ENCODE results near the gene TMEM18.

Gene TMEM18

DNA sequence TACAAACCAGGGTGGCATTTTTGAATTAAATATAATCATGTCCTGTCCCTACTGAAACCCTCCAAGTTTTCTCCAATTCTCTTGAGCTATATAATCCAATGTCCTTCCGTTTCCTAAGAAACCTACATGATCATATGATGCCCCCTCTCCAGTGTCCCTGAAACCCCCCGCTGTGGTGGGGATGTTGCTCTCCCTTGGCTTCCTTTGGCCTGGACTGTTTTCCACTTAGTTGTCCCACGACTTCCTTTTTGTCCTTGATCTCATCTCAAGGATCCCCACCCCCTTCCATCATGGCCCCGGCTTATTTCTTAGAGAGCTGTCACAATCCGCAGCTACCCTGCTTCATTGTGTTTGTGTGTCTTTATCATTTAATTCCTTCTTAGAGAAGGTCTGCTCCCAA is 43.8 kb downstream of the TMEM18 start:
- DNase-seq: no peak

DNA sequence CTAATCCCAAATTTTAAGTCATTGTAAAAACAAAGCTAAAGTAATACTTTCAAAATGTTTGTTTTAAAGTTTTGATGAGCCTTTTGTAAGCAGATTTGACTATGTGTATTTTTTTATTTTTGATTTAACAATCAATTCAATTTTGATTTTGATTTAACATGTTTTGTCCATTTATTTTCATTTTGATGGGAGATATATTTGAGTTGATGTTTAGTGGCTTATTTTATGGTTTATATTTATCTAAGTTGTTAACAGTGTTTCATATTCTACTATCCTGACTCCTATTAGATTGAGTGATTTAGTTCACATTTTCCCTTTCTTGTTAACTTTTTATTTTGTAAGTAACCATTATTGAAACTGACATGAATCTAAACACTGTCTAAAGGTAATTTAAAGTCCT is 44.7 kb downstream of the TMEM18 start:
- no peak for DNase-seq

DNA sequence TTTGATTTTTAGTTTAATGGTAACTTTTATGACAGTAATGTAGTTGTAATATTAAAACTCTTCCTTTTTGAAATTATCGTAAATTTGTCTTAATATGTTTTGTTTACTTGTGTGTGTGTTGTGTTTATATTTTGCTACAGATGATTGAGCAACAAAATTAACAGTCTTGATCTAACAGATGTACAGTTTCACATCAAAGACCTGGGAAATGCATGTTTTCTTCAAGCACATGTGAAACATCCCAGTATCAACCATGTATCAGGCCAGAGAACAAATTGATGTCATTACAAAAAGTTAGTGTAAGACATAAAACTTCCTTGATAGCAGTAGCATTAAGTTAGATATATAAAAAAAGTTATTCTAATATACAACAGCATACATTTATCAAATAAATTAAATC is 45.5 kb downstream of the TMEM18 start:
- DNase-seq: no peak

DNA sequence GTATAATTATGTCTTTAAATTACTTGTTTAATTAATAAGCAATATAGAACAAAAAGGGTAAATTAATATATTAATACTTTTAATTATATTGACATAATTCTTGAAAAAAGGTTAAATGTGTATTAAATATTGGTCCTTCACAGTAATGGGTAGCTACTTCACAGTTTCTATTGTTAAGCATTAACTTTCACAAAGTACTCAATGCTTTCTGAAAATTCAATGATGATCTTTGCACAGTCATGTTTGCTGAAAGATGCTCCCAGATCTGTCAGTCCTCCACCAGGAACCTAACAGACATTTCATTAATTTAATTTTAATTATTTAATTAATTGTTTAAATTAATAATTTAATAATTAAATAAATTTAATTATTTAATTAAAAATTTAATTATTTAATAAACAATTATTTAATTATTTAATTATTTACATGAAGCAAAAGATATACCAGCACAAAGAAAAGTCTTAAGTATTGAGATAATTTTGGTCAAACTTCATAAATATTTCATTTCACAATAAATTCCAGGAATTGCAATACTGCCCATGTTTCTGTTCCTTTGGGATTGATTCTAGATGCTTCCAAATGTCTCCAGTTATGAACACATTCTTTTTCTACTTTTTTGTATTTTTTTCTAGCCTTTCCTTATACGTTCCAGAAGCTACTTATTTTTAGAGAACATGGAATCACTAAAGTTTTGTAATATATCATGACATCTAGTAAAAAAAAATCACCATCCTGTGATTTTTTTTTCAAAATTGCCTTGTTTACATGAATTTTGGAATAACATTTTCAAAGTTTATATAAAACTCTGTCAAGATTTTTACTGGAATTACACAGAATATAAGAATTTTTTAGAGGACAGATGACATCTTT is 46.5 kb downstream of the TMEM18 start:
- no peak for DNase-seq

DNA sequence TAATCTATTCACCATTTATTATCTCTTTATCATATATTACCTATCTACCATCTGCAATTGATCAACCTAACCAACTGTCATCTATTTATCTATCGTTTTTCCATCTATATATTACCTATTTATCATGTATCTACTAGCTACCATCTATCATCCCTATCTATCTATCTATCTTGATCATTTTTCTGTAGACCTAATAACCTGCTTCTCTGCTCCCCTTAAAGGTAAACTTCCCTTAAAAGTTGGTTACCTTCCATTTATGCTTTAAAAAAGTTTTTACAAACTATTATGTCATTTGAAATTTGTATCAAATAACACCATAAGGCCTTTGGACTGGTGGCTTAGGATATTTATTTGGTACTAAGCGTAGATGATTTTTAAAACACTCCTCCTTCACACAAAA is 47.2 kb downstream of the TMEM18 start:
- DNase-seq: no peak

DNA sequence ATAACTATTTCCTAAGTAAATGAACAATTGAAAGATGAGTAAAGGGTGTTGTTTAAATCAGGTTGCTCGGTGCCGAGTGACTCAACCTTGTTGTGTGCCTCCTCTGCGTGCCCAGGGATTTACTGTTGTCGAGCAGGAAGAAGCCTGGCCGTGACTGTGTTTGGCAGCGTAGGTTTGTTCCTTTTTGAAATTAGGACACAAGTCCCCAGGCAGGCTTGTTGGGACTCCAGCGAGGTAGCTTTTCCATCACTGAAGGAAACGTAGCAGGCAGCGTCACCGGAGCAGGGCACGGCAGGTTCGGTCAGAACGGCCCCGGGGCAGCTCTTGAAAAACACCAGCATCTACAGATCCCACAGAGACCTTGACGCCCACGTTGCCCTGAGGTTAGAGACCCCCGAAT is 48.6 kb downstream of the TMEM18 start:
- DNase-seq: no peak

DNA sequence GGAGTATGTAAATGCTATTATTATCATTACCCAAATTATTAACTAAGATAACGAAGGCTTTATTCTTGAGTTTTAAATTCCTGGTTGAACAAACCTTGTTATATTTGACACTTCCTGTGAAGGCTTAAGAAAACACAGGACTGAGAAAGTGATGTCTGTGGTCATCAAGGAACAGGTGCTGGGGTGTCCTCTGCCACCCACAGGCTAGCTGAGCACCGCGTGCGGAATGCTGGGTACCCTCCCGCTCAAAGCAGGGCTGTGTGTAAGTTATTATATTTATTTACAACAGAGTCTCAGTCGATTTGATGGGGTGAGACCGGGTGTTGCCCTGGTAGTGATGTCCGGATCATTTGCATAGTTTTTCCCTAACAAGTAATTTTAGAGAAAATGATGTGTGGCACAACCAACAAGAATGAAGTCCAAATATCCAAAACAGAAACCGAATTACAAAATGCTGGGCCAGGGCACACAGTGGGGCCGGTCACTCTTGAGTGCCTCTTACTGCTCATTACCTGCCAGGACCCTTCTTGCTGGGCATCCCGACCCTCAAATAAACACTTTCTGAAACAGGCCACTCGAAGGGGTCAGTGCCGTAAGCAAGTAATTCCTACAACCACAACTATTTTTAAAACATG is 49.2 kb downstream of the TMEM18 start:
- DNase-seq: no peak

DNA sequence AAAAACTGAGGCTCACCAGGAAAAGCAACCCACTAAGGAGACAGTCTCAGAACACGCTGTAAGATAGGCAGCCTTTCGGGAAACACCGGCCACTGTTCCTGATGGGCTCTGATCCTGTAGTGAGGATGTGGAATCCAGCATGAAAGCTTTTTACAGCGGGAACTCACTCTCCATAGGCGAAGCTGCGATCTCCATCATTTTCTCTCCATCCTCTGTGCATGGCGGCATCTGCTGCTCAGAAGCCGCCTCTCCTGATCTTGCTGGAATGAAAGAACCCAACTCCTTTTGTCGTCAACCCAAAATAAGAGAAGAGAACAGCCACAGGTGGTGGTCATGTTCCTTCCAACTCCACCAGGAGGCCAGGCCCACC is 49.9 kb downstream of the TMEM18 start:
- no peak for DNase-seq

DNA sequence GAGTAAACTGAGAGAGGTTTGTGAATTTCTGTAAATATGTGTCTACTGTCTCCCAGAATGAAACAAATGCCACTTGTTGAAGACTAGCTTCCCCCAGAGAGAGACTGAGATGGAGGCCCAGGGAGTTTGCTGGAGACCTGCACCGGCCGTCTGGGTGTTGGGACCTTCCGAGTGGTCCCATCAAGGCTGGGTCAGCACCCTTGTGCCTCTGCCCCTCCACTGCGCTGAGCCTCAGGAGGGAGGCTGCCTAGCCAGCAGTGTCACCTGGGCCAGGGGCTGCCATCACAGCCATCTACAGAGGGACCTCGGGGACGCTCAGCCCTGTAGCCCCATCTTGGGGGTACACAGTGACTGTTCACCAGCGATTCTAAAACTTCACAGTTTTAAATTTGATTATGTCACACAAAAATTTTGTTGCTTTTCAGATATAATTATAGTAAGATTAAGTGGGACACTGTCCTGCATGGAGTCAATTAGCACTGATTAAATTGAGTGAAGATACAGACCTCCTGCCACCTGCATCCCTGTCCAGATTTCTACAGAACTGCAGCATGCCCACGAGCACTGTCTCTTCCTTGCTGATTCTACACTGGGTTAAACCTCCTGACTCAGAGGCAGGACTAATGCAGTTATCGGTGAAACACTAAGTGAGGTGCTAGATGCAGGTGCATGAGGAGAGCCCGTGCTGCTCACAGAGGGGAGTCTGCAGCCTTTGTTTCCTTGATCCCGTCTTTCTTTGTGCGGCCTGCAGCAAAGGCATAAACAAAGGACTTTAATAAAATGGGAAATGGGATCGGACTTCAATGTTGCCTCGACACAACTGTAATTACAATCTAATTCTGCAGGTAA is 50.5 kb downstream of the TMEM18 start:
- no peak for DNase-seq

DNA sequence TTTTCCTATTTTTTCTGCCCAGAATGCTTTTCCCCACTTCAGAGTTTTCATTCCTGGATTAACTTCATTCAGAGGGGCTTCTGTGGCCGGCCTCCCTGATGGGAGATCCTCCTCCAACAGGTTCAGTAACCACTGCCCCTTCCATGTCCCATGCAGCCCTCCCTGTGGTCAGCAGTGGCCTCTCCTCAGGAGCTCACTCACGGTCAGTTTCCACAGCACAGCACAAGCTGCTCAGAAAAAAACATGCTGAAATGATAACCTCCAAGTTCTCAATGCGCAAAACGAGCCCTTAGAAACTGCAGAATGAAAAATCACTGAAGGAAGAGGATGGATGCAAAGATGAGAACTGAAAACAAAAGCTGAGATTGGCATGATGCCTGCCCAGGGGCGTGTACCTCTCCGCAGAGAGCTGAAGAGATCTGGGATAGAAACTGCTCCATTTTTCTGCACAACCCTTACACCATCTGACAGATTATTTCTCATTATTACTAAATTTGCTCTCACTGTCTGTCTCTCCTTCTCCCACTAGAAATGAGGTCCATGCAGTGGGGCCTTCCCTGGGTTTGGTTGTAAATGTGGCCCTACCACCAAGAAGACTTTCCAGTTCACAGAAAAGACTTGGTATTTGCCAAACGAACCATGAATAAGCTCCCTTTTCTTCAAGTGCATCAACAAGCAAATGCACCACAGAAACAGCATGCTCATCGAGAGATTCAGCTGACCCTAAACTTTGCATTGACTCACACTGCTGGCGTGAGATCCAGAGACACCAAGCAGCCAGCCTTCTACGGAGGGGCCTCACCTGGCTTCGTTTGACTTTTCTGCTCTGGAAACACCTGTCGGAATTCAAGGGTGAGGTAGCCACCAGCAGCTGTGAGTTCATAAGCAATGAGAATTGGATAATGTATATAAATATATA is 51.5 kb downstream of the TMEM18 start:
- no peak for DNase-seq

DNA sequence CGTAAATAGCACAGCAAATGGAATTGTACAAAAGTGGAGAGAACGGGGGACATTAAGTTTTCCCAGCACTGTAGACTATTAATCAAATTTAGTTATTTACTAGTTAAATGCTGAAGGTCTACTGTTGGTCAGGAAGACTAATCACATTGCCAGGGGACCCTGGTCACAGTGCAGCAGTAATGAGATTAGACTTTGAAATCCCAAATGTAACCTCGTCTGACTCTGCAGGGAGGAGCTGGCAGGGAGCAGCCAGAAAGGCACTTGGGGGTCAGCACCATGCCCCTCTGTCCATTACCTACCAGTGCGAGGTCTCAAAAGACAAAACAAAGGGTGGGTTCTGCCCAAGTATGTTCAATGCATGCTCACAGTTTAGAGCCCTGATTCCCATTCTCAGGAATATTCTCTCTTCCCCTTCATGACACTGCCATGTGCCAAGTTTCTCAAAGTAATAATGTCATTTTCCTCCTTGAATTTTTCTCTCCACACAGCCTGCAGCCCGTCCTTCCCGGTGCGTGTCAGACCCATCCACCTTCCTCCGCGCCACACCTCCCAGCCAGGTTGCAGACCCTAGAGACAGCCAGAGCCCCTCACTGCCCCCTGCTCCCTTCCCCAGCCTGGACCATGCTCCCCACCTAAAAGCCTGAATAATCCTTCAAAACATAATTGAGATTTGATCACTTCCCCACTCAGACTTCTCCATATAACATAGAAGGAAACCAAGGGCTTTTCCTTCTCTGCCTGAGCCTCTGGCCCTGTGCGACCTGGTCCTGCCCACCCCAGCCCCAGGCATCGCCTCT is 52.5 kb downstream of the TMEM18 start:
- DNase-seq: no peak

DNA sequence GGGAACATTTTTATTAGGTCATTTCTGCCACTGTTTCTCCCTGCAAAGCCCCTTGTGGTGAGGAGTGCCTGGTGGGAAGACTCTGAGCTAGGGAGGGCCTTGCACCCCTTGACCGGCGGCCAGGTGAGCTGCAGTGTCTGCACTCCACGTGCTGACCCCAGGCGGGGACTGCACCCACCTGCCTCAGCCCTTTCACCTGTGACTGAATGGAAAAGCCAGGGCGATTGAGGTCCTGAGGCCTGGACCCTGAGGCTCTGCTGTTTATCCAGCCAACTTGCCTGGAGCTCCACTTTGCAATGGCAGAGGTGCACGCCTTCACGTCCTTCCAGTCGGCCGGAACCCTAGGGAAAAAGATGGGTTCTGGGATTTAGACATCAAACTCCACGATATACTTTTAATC is 53.1 kb downstream of the TMEM18 start:
- no peak for DNase-seq

DNA sequence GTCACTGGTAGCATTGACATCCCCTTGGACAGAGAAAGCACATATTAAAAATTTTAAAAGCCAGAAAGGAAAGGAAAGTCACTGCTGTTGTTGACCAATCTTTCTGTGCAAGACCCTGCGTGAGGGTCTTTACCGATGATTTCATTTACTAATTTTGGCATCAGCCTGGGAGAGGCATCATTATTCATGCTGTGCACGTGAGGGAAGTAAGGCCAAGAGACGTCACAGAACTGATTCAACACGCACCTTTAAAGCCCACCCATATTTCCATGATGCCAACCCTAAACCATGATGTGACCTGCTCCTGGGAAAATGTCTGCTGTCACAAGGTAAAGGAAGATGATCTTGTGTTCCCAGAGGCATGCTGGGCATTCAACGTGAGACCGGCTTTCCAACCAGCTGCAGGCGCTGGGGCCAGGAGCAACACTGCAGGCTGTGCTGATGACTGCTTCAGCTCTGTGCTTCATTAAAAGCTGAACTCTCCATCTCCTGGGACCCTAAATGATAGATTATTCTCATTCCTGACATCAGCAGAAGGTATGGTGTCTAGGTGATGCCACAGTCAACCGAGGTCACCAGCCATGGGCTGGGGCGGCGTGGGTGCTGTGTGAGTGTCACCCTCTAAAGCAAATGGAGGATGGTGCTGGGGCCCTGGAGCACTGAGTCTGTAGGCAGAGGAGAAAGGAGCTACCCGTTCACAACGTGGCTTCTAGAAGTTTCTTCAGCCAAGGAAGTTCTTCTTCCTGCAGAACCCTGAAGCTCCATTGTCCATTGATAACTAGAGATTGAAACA is 53.9 kb downstream of the TMEM18 start:
- DNase-seq: no peak

DNA sequence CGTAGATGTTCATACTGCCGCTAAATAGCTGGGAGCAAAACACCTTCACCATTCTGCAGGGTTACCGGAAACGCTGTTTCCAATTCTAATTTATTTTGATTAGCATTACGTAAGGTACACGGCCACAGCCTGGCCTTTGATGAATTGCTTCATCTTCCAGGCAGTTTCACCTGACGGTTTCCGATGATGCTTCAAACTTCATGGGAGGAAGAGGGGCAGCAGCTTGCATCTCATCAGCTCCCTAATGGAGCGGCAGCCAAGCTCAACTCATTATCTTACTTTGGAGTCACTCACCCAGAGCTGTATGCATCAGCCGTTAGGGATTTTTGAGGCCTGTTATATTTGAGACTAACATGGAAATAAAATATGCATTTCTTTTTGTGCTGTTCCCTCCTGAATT is 54.8 kb downstream of the TMEM18 start:
- DNase-seq: no peak

DNA sequence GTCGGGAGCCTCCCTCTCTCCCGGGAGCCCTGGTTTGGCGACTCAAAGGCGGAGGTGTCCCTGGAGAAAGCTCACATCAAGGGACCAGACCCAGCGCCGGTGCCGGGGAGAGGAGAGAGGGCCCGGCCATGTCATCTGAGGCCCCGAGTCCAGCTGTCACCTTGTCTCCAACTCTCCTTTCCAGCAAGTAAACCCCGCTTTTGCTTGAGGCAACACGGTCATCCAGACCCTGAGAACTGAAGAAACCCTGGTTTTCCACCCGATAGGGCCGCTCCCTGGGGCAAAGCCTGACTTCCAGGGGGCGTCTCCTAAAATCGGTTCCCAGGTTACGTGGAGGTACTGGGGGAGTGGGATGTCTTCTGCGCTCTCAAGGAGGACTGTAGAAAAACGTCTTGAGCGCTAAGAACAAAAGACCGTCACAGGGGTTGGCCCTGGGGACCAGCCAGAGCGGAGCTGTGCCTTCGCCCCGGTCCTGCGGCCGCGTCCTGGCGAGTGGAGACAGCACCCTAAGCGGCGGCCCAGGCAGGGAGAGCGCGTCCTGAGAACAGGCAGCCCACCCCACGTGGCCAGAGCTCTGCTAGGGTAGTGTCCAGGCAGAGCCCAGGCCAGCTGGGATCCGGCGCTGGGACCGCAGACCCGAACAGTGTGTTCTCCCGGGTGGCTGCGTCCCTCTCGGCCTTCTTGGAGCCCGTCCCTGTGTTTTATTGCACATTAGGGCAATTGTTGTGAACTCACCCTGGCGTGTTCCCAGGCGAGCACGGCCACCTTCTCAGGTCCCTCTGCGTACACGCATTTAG is 55.7 kb downstream of the TMEM18 start:
- DNase-seq: no peak

DNA sequence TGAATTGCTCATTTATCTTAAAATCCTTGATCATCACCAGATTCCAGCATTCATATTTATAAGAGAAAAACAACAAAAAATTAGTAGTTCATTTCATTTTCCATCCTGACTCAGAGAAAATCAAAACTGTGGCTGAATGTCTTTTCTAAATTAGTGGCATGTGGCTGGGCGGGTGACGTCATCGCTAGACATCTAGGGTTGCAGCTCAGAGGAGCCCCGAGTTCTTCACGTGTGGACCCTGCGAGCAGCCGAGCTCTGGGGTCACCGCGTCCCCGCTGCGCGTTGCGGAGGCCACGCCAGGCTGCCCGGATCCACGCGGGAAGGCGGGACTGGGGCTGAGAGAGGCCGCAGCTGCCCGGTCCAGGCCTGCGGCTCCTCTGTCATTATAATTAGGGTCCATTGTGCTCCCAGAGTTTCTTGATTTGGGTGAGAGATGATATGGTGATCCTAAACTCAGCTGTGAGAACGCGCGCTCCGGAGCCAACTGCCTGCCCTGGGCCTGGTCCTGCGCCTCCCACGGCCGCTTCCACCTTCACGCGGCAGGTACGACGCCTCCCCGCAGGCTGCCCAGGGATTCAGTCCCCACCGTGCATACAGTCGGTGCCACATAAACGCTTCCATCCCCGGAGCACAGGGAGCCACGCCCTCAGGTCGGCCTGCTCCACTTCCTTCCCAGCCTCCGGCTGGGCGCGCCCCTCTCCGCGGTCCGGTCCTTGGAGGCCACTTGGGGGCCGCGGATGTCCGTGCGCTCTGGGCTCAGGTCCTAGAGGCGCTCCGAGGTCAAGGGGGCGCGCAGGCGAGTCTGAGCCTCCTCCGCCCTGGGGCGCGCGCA is 56.5 kb downstream of the TMEM18 start:
- no peak for DNase-seq

DNA sequence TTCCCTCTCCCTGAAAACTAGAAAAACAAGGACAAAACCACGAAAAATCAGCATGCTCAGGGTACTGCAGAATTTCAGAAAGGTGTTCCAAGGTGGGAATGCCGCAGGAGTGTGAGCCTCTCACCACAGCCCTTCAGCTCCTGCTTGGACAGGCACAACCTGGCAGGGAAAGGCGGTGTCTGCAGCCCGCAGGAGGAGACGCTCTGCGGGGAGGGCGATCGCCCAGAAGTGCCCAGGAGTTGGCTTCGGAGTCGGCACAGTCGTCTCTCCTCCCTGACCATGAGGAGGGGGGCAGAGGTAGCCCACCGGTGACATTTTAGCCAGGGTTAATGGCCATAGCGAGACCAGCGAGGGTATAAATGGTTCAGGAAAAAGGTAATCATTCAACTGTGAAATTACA is 57.2 kb downstream of the TMEM18 start:
- DNase-seq: no peak

DNA sequence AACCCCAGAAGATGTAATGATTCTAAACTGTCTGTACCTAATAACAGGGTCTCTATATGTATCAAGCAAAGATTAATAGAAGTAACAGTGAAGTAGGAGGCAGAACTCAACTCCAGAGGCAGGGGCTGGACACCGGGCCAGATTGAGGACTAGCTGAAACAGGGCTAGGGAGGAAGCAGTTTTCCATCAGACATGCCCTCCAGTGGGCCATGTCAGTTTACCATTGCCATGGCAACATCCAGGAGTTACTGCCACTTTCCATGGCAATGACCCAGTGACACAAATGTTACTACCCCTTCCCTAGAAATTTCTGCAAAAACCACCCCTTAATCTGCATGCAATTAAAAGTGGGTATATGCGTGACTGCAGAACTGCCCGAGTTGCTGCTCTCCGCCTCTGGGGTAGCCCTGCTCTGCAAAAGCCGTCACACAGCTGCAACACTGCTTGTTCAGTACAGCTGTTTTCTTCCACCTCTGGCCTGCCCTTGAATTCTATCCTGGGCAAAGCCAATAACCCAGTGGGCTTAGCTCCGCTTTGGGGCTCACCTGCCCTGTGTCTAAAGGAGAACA is 58.7 kb downstream of the TMEM18 start:
- no peak for DNase-seq

DNA sequence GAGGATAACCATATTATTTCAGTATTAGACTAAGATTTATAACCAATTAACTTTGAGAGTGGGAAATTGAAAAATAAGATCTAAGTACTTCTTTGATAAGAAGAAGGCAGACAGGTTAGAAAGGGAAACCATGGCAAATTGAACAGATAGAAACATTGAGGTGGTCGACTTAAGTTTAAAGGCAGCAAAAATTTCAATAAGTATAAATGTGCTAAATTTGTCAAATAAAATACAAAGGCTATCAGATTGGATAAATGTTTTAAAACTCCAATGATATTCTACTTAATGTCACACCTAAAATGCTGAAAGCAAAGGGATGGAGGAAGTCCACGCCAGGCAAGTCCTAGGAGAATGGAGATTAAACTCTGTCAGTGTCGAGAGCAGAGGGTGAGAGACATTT is 59.2 kb downstream of the TMEM18 start:
- no peak for DNase-seq

Data from activated CD4-positive, alpha-beta T cell treated with anti-CD3 and anti-CD28 coated beads, Interleukin-2, amount 50 U/mL, for 48 hours (primary cell).